ENCODE results near the gene EIF4G3.

DNA sequence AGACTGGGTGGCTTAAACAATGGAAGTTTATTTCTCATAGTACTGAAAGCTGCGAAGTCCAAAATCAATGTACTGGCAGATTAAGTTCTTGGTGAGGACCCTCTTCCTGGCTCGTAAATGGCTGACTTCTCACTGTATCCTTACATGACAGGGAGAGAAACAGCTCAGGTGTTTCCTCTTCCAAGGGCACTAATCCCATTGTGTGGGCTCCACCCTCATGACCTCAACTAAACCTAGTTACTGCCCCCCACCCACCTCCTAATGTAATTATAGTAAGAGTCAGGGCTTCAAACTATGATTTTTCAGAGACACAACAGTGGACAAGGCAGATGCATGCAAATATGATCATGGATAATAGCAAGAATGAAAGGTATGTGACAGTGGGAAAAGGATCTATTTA lies 308.4 kb downstream of the EIF4G3 start:
- TF ChIP-seq, protein P1, sequence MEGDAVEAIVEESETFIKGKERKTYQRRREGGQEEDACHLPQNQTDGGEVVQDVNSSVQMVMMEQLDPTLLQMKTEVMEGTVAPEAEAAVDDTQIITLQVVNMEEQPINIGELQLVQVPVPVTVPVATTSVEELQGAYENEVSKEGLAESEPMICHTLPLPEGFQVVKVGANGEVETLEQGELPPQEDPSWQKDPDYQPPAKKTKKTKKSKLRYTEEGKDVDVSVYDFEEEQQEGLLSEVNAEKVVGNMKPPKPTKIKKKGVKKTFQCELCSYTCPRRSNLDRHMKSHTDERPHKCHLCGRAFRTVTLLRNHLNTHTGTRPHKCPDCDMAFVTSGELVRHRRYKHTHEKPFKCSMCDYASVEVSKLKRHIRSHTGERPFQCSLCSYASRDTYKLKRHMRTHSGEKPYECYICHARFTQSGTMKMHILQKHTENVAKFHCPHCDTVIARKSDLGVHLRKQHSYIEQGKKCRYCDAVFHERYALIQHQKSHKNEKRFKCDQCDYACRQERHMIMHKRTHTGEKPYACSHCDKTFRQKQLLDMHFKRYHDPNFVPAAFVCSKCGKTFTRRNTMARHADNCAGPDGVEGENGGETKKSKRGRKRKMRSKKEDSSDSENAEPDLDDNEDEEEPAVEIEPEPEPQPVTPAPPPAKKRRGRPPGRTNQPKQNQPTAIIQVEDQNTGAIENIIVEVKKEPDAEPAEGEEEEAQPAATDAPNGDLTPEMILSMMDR (IDR thresholded peaks at IDR 0.05) = no peak
- TF ChIP-seq POLR2A (IDR thresholded peaks at IDR 0.05) (no peak), EP300 (IDR thresholded peaks at IDR 0.05) (no peak)
